HUES64 (cell line): Measurements from ENCODE around the gene RBCK1.
"Not testable (repeated sequence)": the region's sequence is repeated elsewhere in the genome, so short reads cannot be mapped to it uniquely, and the experiment has no call there.

Source experiments
- H3K27ac ChIP-seq: 2 replicates; pipeline ENCODE4 v1.7.0; 2013; ENCODE audit warnings: low read depth, low read length, inconsistent platforms
- H3K27me3 ChIP-seq: 2 replicates; pipeline ENCODE4 v1.6.1; 2013; ENCODE audit warnings: mild to moderate bottlenecking, low read length; ENCODE audit not compliant: insufficient read depth
- H3K36me3 ChIP-seq: 2 replicates; pipeline ENCODE4 v1.6.1; 2013; ENCODE audit warnings: mild to moderate bottlenecking, low read length; ENCODE audit not compliant: insufficient read depth
- H3K4me1 ChIP-seq: 2 replicates; pipeline ENCODE4 v1.6.1; 2013; ENCODE audit warnings: mild to moderate bottlenecking, low read length, moderate library complexity; ENCODE audit not compliant: insufficient read depth
- H3K4me3 ChIP-seq: 2 replicates; pipeline ENCODE4 v1.5.1; 2013; ENCODE audit warnings: mild to moderate bottlenecking, low read length, moderate library complexity
- H3K9ac ChIP-seq: 2 replicates; pipeline ENCODE4 v1.6.1; 2013; ENCODE audit warnings: mild to moderate bottlenecking, low read depth, low read length
- H3K9me3 ChIP-seq: 2 replicates; pipeline ENCODE4 v1.6.1; 2013; ENCODE audit warnings: low read depth, low read length; ENCODE audit not compliant: insufficient read depth
- WGBS: fragments of 150-250, 120-280 bp; methylation state at CpG from one replicate; pipeline ENCODE4 v1.1.7; 2013; ENCODE audit warnings: missing lambda C conversion rate; 5-methylcytosine and 5-hydroxymethylcytosine counted together

The RBCK1 gene

DNA sequence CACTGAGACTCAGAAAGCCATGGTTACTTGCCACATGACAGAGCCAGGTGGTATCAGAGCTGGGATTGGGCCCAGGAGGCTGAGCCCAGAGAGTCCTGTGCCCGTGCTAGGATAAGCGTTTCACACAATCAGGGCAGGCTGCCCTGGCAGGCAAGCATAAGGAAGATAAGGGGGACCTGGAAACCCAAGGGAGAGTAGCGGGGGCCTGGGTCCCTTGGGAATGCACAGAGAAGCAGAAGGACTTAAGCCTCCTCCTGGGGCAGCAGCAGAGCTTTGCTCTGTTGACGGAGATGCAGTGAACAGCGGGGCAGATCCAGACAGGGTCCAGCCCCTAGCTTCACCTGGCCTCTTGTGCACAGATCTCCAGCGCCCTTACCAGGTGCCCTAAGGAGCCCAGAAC is 18.9 kb upstream of the RBCK1 start:
- Histone ChIP-seq H3K4me3 (no peak overlapping the region), H3K4me1 (no peaks in the 10 kb centered on the region), H3K9ac (no peak overlapping the region), H3K27ac (no peak overlapping the region), H3K9me3 (no peaks in the 10 kb centered on the region), H3K36me3 (peaks cover 15% of the 10 kb centered on the region; the same call in 1 of the 2 replicates), H3K27me3 (no peaks in the 10 kb centered on the region)
- WGBS, result 91% methylated on average over 6 of the region's 6 CpGs

DNA sequence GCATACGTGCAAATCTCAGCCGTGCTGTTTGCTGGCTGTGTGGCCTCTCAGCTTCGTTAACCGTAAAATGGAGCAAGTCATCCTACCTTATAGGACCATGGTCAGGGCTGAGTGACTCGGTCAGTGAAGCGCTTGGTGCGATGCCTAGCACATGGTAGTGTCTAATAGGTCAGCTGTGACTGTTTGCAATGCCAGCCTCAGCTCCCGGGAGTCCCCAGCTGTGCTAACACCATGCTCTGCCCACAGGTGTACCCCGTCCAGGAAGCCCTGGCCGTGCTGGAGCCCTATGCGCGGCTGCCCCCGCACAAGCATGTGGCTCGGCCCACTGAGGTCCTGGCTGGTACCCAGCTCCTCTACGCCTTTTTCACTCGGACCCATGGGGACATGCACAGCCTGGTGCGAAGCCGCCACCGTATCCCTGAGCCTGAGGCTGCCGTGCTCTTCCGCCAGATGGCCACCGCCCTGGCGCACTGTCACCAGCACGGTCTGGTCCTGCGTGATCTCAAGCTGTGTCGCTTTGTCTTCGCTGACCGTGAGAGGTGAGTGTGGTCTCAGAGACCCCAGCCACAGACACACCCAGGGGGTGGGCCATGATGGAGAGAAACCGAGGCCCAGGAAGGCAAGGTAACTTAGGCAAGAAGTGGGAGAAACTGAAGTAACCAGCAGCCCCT is 16.9 kb upstream of the RBCK1 start:
- Histone ChIP-seq H3K27me3 (no peaks in the 10 kb centered on the region), H3K4me3 (no peak overlapping the region), H3K9me3 (no peaks in the 10 kb centered on the region), H3K4me1 (no peaks in the 10 kb centered on the region), H3K27ac (no peak overlapping the region), H3K36me3 (peaks cover 15% of the 10 kb centered on the region; the same call in 1 of the 2 replicates), H3K9ac (no peak overlapping the region)
- 95% methylated on average over 29 of the region's 29 CpGs for WGBS

GRCh38 chr20:393296-393695 is 14.8 kb upstream of the RBCK1 start:
- H3K27me3 ChIP-seq, result not testable (repeated sequence)

GRCh38 chr20:396252-396618 is 11.9 kb upstream of the RBCK1 start:
- WGBS, result 95% methylated on average over 24 of the region's 24 CpGs
- Histone ChIP-seq H3K9ac (no peak overlapping the region), H3K27me3 (no peaks in the 10 kb centered on the region), H3K9me3 (no peaks in the 10 kb centered on the region), H3K4me1 (peaks cover 9% of the 10 kb centered on the region), H3K27ac (no peak overlapping the region), H3K36me3 (peaks cover 11% of the 10 kb centered on the region; the same call in 1 of the 2 replicates), H3K4me3 (no peak overlapping the region)

More at GRCh38 chr20:393296-393695, 14.8 kb upstream of the RBCK1 start:
- not testable (repeated sequence) for H3K4me3 ChIP-seq, H3K4me1 ChIP-seq, H3K9ac ChIP-seq, H3K27ac ChIP-seq, H3K9me3 ChIP-seq
- 98% methylated on average over 2 of the region's 2 CpGs for WGBS
- H3K36me3 ChIP-seq, result peaks cover 18% of the 10 kb centered on the region; the same call in 1 of the 2 replicates

DNA sequence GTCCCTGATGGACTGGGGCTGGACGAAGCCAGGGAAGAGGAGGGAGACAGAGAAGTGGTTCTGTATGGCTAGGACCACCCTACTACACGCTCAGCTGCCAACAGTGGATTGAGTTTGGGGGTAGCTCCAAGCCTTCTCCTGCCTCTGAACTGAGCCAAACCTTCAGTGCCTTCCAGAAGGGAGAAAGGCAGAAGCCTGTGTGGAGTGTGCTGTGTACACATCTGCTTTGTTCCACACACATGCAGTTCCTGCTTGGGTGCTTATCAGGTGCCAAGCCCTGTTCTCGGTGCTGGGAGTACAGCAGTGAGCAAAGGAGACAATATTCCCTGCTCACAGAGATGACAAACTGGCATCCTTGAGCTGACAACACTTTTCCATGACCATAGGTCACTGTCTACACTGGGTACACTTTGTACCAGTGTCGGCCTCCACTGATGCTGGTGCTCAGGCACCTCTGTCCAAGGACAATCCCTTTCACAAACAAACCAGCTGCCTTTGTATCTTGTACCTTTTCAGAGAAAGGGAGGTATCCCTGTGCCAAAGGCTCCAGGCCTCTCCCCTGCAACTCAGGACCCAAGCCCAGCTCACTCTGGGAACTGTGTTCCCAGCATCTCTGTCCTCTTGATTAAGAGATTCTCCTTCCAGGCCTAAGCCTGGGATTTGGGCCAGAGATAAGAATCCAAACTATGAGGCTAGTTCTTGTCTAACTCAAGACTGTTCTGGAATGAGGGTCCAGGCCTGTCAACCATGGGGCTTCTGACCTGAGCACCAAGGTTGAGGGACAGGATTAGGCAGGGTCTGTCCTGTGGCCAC is 11.3 kb upstream of the RBCK1 start:
- no peaks in the 10 kb centered on the region for H3K9me3 ChIP-seq
- H3K27ac ChIP-seq, result no peak overlapping the region
- WGBS, result 94% methylated on average over 4 of the region's 4 CpGs
- H3K4me1 ChIP-seq, result peaks cover 9% of the 10 kb centered on the region
- H3K36me3 ChIP-seq, result peaks cover 11% of the 10 kb centered on the region; the same call in 1 of the 2 replicates
- H3K27me3 ChIP-seq, result no peaks in the 10 kb centered on the region
- no peak overlapping the region for H3K9ac ChIP-seq
- H3K4me3 ChIP-seq, result no peak overlapping the region

DNA sequence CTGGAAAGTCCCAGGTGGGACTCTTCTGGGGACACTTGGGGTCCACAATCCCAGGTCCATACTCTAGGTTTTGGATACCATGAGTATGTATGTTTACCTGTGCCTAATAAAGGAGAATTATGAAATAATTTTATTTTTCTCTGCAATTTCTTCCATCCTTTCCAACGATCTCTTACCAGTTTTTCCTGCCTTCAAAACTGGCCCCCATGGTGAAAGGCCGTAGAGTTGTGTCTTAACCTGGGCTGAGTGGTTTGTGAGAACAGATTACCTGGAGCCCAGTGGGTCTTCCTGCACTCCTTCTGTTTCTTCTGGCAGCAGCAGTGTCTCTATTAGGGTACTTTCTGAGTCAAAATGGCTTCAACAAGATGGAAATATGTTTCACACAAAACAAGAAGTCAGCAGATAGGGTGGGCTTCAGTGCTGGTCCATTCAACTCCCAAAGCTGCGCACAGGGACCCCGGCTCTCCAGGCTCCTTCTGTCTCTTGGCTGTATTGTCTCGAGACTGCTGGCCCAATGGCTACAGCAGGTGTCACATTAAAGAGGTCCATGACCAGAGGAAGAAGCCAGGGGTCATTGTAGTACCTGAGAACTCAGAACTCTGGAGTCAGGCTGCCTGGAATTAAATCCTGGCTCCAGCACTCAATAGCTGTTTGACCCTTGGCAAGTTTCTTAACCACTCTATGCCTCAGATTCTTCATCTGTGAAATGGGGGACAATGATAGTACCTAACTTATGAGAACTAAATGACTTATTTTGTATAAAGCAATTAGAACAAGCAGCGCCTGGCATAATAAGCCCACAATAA is 10.5 kb upstream of the RBCK1 start:
- Histone ChIP-seq H3K9ac (no peak overlapping the region), H3K9me3 (no peaks in the 10 kb centered on the region), H3K27ac (no peak overlapping the region), H3K4me3 (no peak overlapping the region), H3K36me3 (peaks cover 11% of the 10 kb centered on the region; the same call in 1 of the 2 replicates), H3K4me1 (peaks cover 9% of the 10 kb centered on the region), H3K27me3 (no peaks in the 10 kb centered on the region)
- 91% methylated on average over 5 of the region's 6 CpGs for WGBS

DNA sequence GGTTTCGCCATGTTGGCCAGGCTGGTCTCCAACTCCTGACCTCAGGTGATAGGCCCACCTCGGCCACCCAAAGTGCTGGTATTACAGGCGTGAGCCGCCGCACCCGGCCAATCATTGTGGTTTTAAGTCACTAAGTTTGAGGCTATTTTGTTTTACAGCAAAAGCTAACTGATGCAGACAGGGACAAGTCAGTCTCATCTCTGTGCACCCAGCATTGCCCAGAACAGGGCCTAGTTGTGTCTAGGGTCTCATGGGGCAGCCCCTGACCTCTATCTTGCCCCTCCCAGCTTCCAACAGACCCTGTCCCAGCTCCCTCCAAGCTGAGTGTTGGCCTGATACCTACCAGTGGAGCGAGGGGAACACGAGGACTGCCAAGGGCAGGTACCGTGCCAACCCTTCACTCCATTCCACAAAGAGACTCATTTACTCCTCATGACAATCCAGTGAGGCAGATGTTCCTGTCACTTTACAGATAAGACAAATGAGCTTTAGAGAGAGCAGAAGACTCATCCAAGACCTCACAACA is 8.9 kb upstream of the RBCK1 start:
- Histone ChIP-seq H3K36me3 (peaks cover 6% of the 10 kb centered on the region; the same call in 1 of the 2 replicates), H3K4me1 (peaks cover 9% of the 10 kb centered on the region), H3K9me3 (no peaks in the 10 kb centered on the region), H3K27ac (no peak overlapping the region), H3K9ac (no peak overlapping the region), H3K27me3 (no peaks in the 10 kb centered on the region), H3K4me3 (no peak overlapping the region)
- WGBS, result 95% methylated on average over 9 of the region's 9 CpGs

DNA sequence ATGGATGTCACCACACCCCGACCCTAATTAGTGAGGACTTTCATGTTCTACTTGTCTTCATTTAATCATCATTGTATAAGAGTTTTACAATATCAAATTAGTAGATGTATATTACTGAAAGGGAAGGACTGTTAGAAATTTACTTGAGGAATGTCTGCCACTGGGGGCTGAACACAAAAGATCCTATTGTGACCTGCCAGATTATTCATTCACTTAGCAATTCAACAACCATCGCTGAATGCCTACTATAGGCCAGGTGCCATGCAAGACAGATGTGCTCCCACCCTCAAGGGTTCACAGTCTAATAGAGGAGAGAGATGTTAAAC is 8.0 kb upstream of the RBCK1 start:
- Histone ChIP-seq H3K27ac (no peak overlapping the region), H3K4me3 (no peak overlapping the region), H3K4me1 (peaks cover 9% of the 10 kb centered on the region), H3K27me3 (no peaks in the 10 kb centered on the region), H3K9ac (no peak overlapping the region), H3K9me3 (no peaks in the 10 kb centered on the region), H3K36me3 (peaks cover 6% of the 10 kb centered on the region; the same call in 1 of the 2 replicates)
- WGBS, result 83% methylated on average over 1 of the region's 2 CpGs

GRCh38 chr20:400454-401275 is 7.4 kb upstream of the RBCK1 start:
- Histone ChIP-seq H3K4me1 (peaks cover 9% of the 10 kb centered on the region), H3K4me3 (no peak overlapping the region), H3K27me3 (no peaks in the 10 kb centered on the region), H3K36me3 (peaks cover 6% of the 10 kb centered on the region; the same call in 1 of the 2 replicates), H3K9me3 (no peaks in the 10 kb centered on the region), H3K9ac (no peak overlapping the region), H3K27ac (no peak overlapping the region; the same call in 1 of the 2 replicates)
- 92% methylated on average over 5 of the region's 5 CpGs for WGBS

DNA sequence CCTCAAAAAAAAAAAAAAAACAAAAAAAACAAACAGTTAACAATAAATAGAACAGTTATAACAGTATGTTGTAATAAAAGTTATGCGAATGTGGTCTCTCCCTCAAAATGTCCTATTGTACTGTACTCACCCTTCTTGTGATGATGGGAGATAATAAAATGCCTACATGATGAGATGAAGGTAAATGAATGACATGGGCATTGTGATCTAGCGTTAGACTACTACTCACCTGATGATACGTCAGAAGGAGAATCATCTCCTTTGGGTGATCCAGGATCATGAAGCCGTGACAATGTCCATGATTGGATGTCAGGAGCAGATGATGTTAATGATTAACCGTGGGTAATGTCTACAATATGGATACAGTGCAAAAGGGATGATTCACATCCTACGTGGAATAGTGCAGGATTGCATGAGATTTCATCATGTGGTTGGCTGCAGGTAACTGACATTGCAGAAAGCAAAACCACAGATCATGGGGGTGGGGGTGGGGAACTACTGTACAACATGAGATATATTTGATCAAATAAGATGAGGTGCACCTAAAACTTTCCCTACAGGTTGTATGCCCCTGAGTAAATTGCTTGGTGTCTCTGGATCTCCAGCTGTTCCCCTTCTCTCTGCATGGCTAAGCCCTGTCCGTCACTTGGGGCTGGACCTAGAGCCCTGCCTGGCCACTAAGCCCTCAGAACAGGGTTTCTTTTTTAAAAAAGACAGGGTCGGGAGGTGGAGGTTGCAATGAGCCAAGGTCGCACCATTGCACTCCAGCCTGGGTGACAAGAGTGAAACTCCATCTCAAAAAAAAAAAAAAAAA is 6.2 kb upstream of the RBCK1 start:
- 88% methylated on average over 8 of the region's 9 CpGs for whole genome bisulfite sequencing
- Histone ChIP-seq H3K9ac (no peak overlapping the region), H3K27me3 (no peaks in the 10 kb centered on the region), H3K36me3 (peaks cover under 1% of the 10 kb centered on the region; the same call in 1 of the 2 replicates), H3K9me3 (no peaks in the 10 kb centered on the region), H3K4me1 (peaks cover 14% of the 10 kb centered on the region), H3K27ac (no peak overlapping the region), H3K4me3 (no peak overlapping the region)
